ENCODE measurements around the gene GNB1L.

GNB1L gene

GRCh38 chr22:19748991-19749664 lies 105.5 kb downstream of the GNB1L start:
- no peak for DNase-seq (ENCODE audit: low read depth)

GRCh38 chr22:19748139-19748538 lies 106.5 kb downstream of the GNB1L start:
- no peak for DNase-seq (ENCODE audit: low read depth)

- DNase-seq (ENCODE audit: low read depth) = no peak
Measured at GRCh38 chr22:19747551-19747950, 107.1 kb downstream of the GNB1L start.

- DNase-seq (ENCODE audit: low read depth) = no peak
Measured at GRCh38 chr22:19746726-19747125, 107.9 kb downstream of the GNB1L start.

GRCh38 chr22:19745155-19746101 lies 109.2 kb downstream of the GNB1L start:
- DNase-seq (ENCODE audit: low read depth) = no peak

- no peak for DNase-seq (ENCODE audit: low read depth)
Measured at GRCh38 chr22:19744350-19745006, 110.2 kb downstream of the GNB1L start.

- no peak for DNase-seq (ENCODE audit: low read depth)
Measured at GRCh38 chr22:19743651-19744050, 111.0 kb downstream of the GNB1L start.

- no peak for DNase-seq (ENCODE audit: low read depth)
Measured at GRCh38 chr22:19743081-19743480, 111.6 kb downstream of the GNB1L start.

GRCh38 chr22:19742160-19743066 lies 112.3 kb downstream of the GNB1L start:
- no peak for DNase-seq (ENCODE audit: low read depth)

GRCh38 chr22:19741053-19741452 lies 113.6 kb downstream of the GNB1L start:
- DNase-seq (ENCODE audit: low read depth) = no peak

- DNase-seq (ENCODE audit: low read depth) = no peak
Measured at GRCh38 chr22:19740586-19740985, 114.1 kb downstream of the GNB1L start.

- no peak for DNase-seq (ENCODE audit: low read depth)
Measured at GRCh38 chr22:19739911-19740449, 114.7 kb downstream of the GNB1L start.

GRCh38 chr22:19739448-19739895 lies 115.2 kb downstream of the GNB1L start:
- DNase-seq (ENCODE audit: low read depth) = no peak

- no peak for DNase-seq (ENCODE audit: low read depth)
Measured at GRCh38 chr22:19738664-19739447, 115.8 kb downstream of the GNB1L start.

GRCh38 chr22:19737846-19738663 lies 116.6 kb downstream of the GNB1L start:
- DNase-seq (ENCODE audit: low read depth) = no peak

GRCh38 chr22:19735665-19736510 lies 118.8 kb downstream of the GNB1L start:
- no peak for DNase-seq (ENCODE audit: low read depth)

GRCh38 chr22:19734837-19735382 lies 119.8 kb downstream of the GNB1L start:
- DNase-seq (ENCODE audit: low read depth) = no peak

- DNase-seq (ENCODE audit: low read depth) = no peak
Measured at GRCh38 chr22:19734163-19734562, 120.5 kb downstream of the GNB1L start.
